Ecto neural progenitor cell (in vitro differentiated cells): Measurements from ENCODE around the gene STRBP.
"Not testable (repeated sequence)": the region's sequence is repeated elsewhere in the genome, so short reads cannot be mapped to it uniquely, and the experiment has no call there.

Experiments used
- DNase-seq: peaks from one replicate; pipeline ENCODE4 v3.0.0-alpha.2; 2018; ENCODE audit warnings: low spot score

STRBP gene

GRCh38 chr9:123248630-123249029 is 19.8 kb downstream of the STRBP start:
- no peak for DNase-seq

GRCh38 chr9:123246534-123246933 is 21.9 kb downstream of the STRBP start:
- DNase-seq, result no peak

DNA sequence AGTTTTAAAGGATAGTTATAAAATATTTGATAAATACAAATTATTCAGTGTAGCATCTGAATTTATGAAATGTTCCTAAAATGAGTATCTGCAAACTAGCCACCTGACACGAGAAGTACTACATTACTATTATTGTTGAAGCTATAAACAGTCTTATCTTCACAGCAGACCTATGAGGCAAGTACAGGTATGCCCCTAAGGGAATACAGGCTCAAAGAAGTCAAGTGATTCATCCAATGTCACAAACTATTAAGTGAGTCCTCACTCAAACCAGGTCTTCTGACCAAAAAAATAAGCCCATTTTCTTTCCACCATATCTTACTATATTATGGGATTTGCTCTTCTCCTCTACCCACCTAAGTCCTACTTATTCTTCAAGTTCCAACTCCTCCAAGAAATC is 28.7 kb downstream of the STRBP start:
- DNase-seq, result no peak

GRCh38 chr9:123238365-123238764 is 30.0 kb downstream of the STRBP start:
- DNase-seq, result no peak

GRCh38 chr9:123237220-123237619 is 31.2 kb downstream of the STRBP start:
- DNase-seq, result no peak

DNA sequence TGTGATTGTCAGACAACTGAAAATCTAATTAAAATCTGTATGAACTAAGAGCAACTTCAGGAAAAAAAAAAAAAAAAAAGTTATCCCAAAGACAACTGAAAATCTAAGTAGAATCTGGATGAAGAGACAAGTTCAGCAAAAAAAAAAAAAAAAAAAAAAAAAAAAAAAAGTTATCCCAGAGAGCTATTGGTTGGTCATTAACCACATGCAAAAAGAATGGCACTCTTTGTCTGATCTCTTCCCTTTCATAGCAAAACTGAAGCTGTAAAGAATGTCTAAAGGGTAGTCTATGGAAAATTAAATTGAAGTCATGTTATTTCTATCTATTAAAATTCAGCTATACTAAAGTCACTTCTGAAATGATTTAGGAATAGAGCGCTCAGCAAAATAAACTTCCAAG is 32.9 kb downstream of the STRBP start:
- no peak for DNase-seq

DNA sequence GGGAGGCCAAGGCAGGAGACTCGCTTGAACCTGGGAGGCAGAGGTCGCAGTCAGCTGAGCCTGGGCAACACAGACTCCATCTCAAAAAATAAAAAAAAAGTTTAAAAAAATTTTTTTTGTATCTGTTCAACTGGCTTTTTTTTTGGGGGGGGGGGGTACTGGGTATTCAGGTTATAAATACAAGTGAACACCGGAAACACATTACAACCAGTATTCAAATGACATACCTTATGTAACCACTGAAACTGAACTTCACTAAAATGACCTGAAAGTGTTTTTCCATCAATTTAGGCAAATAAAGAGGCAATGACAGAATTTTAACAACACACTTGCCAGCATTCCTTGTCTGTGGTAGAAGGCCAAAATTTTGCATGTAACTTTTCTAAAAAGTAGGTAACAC is 33.5 kb downstream of the STRBP start:
- DNase-seq, result no peak

DNA sequence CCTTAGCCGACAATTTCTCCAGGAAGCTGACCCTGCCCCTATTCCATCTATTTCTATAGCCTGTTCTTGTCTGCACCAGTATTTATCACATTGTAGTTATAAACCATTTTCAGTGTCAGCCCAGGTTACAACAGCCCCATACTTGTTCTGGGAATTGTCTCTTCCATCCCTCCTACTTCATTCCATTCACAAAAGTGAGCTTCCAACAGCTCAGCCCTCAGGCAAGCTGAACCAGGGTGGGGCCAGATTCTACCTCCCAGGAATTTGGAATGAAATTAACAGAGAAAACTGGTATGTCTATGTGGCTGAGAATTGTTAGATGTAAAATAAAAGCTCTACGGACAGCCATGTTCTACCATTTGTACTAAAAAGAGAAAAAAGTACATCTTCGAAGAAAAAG is 36.1 kb downstream of the STRBP start:
- DNase-seq, result no peak

- DNase-seq, result no peak
Observed at GRCh38 chr9:123231421-123231820, 37.0 kb downstream of the STRBP start.

- no peak for DNase-seq
Observed at GRCh38 chr9:123228967-123229366, 39.4 kb downstream of the STRBP start.

DNA sequence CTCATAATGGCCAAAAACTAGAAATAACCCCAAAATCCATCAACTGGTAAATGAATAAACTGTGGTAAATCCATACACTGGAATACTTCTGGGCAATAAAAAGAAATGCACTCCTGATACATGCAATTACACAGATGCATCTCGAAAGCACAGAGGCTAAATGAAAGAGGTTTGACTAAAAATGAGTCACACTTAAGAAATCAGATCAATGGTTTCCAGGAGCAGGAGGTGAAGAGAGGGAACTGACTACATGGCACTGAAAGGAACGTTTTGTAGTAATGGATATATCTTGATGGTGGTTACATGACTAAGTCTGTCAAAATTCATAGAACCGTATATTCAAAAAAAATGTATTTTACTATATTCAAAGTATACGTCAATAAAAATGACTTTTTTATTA is 42.4 kb downstream of the STRBP start:
- DNase-seq, result no peak

DNA sequence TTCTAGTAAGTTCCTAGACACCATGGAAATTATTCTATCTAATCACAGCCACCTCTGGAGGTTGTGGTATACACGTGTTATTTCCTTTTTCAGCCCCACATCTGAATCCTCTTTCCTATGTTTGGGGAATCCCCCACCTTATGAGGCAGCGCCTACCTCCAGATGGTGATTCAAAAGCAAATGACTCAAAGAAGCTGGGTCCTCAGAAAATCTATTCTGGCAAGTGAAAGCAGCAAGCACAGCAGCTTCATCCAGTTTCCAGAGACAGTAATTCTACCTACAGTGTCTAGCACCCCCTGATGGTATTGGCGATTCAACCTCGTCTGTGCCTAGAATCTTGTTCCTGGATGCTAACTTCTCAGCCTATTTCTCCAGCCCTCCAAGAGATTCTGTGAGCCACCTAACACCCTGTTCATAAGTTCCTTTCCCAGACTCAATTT is 43.0 kb downstream of the STRBP start:
- no peak for DNase-seq

- no peak for DNase-seq
Observed at GRCh38 chr9:123220127-123220526, 48.3 kb downstream of the STRBP start.

DNA sequence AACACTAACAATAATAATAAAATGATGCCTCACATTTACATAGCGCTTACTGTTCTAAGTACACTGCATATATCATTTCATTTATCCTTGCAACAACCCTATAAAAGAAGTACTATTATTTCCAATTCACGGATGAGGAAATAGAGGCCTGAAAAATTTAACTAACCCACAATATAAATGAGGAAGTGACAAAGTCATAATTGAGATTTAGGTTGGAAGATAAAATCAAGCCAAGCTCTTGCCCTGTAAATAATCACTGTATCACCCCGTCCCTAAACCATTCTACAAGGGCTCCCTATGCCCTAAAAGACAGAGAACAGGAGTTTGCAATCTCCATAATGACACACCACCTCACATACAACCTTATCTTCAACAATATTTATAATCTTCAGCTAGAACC is 49.6 kb downstream of the STRBP start:
- DNase-seq, result no peak

DNA sequence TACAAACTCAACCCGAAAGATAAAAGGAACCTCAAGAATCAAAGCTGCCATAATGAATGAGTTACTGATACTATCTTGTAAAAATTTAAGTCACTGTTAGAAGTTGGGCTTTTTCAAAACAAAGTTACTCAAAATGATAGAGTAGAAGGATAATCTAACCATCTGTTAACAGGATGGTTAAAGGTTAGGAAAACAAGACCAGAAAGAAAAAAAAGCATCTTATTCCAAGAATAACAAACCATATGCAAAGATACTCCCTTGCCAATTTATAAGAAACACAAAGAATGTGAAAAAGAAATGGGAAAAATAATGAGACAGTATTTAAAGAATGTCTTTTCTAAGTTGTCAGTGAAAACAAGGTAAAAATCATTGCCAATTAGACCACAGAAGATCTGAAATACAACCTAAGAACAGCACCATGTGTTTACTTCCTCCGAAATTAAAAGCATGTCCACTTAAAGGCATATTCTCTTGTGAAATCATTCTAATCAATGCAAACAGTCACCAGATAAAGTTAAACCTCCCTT is 51.2 kb downstream of the STRBP start:
- DNase-seq, result no peak

GRCh38 chr9:123216251-123216797 is 52.1 kb downstream of the STRBP start:
- DNase-seq, result no peak

DNA sequence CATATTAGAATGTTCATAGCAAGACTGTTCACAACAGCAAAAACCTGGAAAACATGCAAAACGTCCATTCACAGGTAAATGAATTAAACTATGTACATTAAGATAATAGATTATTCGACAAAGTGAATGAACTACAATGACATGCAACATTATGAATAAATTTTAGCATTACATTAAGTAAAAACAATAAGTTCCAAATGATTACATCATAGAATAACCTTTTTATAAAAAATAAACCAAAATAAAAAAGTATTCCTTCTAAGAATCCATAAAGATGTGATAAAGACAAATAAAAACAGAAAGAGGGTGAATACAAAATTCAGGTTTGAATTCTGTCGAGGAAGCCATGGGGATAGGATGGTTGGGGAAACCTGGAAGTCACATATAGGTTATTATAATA is 57.3 kb downstream of the STRBP start:
- no peak for DNase-seq

DNA sequence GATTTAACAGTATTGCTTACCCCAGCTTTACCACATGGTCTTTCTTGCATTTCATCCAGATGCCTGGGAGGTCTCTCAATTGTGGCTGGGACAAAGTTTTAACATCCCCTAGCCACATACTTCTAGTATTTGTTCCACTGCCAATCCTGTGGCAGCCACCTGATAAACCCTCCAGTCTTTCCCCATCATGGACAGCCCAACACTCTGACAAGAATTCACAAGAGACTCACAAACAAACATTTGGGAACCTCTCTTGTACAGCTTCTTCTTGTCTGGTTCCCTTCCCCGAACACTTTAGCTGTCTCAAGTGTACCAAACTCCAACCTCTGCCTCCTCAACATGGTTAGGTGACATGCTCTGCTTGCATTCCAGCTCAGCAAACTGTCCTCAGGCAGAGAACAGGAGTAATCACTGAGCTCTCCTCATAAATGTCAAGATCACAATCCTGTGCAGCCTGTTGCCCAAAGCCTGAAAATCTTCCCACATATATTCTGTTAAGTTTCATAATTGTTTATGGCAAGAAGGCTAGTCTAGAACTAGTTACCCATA is 59.7 kb downstream of the STRBP start:
- DNase-seq, result no peak

GRCh38 chr9:123206065-123206464 is 62.3 kb downstream of the STRBP start:
- DNase-seq, result no peak

GRCh38 chr9:123201083-123201482 is 67.3 kb downstream of the STRBP start:
- DNase-seq, result no peak

DNA sequence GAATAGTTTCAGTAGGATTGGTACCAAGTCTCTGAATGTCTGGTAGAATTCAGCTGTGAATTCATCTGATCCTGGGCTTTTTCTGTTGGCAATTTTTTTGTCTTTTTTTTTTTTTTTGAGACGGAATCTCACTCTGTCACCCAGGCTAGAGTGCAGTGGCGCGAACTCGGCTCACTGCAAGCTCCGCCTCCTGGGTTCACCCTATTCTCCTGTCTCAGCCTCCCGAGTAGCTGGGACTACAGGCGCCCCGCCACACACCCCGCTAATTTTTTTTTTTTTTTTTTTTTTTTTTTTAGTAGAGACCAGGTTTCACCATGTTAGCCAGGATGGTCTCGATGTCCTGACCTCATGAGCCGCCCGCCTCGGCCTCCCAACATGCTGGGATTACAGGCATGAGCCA is 67.9 kb downstream of the STRBP start:
- not testable (repeated sequence) for DNase-seq

DNA sequence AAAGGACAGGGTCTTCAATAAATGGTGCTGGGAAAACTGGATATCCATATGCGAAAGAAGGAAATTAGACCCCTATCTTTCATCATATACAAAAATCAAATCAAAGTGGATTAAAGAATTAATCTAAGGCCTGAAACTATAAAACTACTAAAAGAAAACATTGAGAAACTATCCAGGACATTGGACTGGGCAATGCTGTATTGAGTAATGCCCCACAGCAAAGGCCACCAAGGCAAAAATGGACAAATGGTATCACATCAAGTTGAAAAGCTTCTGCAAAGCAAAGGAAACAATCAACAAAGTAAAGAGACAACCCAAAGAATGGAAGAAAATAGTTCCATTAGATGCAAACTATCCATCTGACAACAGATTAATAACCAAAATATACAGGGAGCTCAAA is 72.3 kb downstream of the STRBP start:
- no peak for DNase-seq

DNA sequence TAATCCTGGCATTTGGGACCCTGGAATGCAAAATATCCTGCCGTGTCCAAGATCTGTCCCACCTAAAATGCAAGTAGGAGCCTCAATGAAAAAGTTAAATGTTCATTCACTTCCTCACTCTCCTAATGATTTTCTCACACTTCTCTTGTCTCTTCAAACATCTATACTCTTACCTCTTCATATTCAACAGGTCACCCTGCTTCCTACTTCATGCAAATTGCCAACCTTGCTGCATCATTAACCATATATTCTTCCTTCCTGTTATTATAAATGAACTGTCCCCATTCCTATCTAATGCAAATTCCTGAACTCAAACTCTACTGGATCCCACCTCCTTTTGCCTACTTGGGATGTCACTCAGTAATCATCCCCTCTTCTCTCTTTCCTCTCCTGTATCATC is 74.4 kb downstream of the STRBP start:
- no peak for DNase-seq

- no peak for DNase-seq
Observed at GRCh38 chr9:123191680-123192079, 76.7 kb downstream of the STRBP start.
